GM21423 (cell line): ENCODE measurements around the gene NEFH.
"Not testable (repeated sequence)": the region's sequence is repeated elsewhere in the genome, so short reads cannot be mapped to it uniquely, and the experiment has no call there.

ENCODE experiments used
- ATAC-seq: cut with Tn5 transposase; IDR thresholded peaks from one replicate; pipeline ENCODE4 v1.9.1; 2021; ENCODE audit warnings: mild to moderate bottlenecking, moderate library complexity; ENCODE audit not compliant: unreplicated experiment

The NEFH gene

GRCh38 chr22:29489127-29489780, 9.2 kb downstream of the NEFH start:
- not testable (repeated sequence) for ATAC-seq

- ATAC-seq, result no peak
These were observed 11.0 kb downstream of the NEFH start for GRCh38 chr22:29491012-29491411.

- ATAC-seq, result no peak
These were observed 13.6 kb downstream of the NEFH start for GRCh38 chr22:29493636-29494035.

- ATAC-seq, result no peak
These were observed 19.8 kb downstream of the NEFH start for GRCh38 chr22:29499852-29500251.

- ATAC-seq, result no peak
These were observed 23.9 kb downstream of the NEFH start for GRCh38 chr22:29503811-29504372.

GRCh38 chr22:29509298-29509697, 29.3 kb downstream of the NEFH start:
- no peak for ATAC-seq

- ATAC-seq, result no peak
These were observed 29.8 kb downstream of the NEFH start for GRCh38 chr22:29509815-29510214.

- ATAC-seq, result no peak
These were observed 30.5 kb downstream of the NEFH start for GRCh38 chr22:29510542-29510941.

- ATAC-seq, result no peak
These were observed 31.3 kb downstream of the NEFH start for GRCh38 chr22:29511126-29511862.

- ATAC-seq, result no peak
These were observed 32.0 kb downstream of the NEFH start for GRCh38 chr22:29512031-29512430.

GRCh38 chr22:29517215-29517908, 37.3 kb downstream of the NEFH start:
- no peak for ATAC-seq

- ATAC-seq, result no peak
These were observed 38.4 kb downstream of the NEFH start for GRCh38 chr22:29518427-29518826.

GRCh38 chr22:29519996-29520395, 40.0 kb downstream of the NEFH start:
- no peak for ATAC-seq

GRCh38 chr22:29520851-29521250, 40.8 kb downstream of the NEFH start:
- ATAC-seq, result no peak

GRCh38 chr22:29521526-29521925, 41.5 kb downstream of the NEFH start:
- no peak for ATAC-seq

GRCh38 chr22:29523761-29524160, 43.7 kb downstream of the NEFH start:
- no peak for ATAC-seq

- ATAC-seq, result no peak
These were observed 44.6 kb downstream of the NEFH start for GRCh38 chr22:29524442-29525191.

- ATAC-seq, result no peak
These were observed 48.1 kb downstream of the NEFH start for GRCh38 chr22:29528144-29528543.

GRCh38 chr22:29530716-29531115, 50.7 kb downstream of the NEFH start:
- no peak for ATAC-seq

GRCh38 chr22:29531419-29531818, 51.4 kb downstream of the NEFH start:
- no peak for ATAC-seq

GRCh38 chr22:29536411-29536810, 56.4 kb downstream of the NEFH start:
- ATAC-seq, result no peak
